SIG-M5 treated with dmso at 0.1 percent for 504 hours (cell line): ENCODE data around the gene IL36A.

Experiments used
- DNase-seq: peaks from one replicate; lab custom pipeline; 2025; ENCODE audit not compliant: unreplicated experiment; lab: John Stamatoyannopoulos, UW

Gene IL36A

DNA sequence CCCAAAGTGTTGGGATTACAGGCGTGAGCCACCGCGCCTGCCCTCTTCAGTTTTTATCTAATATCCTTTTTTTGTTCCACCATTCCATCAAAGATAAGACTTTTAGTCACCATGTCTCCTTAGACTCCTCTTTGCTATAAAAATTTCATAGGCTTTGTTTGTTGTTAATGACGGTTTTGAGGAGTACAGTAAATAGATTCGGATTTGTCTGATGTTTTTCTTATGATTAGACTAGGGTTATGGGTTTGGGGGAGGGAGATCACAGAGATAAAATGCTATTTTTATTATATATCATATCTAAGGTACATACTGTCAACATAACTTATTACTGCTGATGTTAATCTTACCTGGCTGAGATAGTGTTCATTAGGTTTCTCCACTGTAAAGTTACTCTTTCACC lies 41.2 kb downstream of the IL36A start:
- DNase-seq, result no peak

DNA sequence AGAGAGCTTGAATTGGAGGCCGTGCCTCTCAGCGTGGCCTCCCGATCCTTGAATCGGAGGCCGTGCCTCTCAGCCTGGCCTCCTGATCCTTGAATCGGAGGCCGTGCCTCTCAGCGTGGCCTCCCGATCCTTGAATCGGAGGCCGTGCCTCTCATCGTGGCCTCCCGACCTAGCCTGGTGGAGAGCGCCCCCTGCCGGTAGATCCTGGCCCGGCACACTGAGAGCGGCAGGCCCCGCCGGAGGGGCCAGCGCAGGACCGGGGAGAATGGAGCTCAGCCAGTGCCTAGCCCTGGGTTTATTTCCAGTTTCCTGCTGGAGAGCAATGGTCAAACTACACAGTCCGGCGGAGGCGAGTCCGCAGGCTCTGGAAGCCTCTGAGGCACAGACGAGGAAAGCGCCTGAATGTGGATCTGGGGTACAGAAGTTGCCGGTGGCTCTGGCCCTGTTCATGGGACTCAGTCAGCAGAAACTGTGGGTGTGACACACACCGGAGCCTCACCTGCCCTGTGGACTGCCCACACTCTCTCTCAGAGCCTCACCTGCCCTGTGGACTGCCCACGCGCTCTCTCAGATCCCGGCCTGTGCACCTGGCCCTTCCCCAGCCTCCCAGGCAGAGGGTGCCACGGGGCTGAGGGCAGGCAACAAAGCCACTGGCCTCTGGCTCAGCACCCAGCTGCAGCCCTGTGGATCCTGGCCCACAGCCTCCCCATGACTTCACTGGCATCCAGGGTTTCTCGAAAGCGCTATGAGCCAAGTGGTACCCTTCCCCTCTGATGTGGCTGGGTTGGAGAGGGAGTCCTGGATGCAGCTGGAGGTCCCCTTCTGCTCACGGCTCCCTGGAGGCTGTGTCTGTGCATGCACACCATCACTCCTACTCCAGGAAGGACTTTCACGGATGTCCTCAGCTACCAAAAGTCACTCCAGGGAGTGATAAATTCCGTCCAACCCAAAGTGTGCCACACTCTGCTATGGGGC lies 45.9 kb downstream of the IL36A start:
- DNase-seq, result no peak

DNA sequence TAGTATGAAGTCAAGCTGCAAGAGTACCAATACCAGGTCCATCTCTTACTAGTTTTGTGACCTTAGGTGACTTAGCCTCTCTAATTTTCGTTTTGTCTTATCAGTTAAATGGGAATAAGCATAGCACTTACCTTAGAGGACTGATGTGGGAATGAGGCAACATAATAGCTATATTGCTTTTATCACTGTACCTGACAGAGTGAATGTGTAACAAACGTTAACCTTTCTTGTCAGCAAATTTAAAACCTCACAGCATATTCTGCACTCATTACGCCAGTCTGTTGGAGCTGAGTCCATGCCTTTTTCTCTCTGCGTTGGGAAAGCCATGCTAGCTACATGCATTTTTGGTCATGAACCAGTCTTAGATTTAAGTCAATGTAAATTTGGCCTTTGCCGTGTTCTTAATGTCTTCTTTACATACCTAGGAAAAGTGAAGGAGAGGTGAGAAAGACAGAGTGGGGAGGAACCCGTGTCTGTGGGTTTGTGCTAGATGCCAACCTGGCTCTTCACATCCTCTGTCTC lies 47.2 kb downstream of the IL36A start, which contains the start of gene IL36B:
TSS of gene IL36B (minus strand) at position 472 of the 522 bp plus-strand sequence.
- DNase-seq, result no peak

DNA sequence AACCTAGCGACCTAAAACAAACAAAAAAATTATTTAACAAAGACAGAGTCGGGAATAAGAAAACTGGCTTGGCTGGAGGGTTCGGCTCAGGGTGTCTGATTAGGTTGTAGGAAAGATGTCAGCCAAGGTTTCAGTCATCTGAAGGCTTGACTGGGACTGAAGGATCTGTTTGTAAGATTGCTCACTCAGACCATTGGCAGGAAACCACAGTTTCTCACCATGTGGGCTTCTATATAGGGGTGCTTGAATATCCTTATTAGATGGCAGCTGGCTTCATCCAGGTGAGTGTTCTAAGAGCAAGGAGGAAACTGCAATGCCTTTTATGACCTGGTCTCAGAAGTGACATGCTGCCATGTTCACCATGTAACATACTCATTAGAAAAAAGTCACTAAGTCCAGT lies 48.4 kb downstream of the IL36A start:
- no peak for DNase-seq

DNA sequence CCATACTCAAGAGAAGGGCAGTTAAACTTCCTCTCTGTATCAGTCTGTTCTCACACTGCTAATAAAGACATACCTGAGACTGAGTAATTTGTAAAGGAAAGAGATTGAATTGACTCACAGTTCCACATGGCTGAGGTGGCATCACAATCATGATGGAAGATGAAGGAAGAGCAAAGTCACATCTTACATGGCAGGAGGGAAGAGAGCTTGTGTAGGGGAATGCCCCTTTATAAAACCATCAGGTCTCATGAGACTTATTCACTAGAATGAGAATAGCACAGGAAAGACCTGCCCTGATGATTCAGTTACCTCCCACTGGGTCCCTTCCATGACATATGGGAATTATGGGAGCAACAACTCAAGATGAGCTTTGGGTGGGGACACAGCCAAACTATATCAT lies 48.8 kb downstream of the IL36A start:
- no peak for DNase-seq

DNA sequence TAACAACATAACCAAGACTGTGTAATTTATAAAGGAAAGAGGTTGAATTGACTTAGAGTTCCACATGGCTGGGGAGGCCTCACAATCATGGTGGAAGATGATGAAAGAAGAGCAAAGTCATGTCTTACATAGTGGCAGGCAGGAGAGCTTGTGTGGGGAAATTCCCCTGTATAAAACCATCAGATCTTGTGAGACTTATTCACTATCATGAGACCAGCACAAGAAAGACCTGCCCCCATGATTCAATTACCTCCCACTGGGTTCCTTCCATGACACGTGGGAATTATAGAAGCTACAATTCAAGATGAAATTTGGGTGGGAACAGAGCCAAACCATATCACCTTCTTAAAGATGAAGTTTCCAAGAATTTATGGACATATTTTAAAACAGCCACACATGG lies 51.3 kb downstream of the IL36A start:
- no peak for DNase-seq

DNA sequence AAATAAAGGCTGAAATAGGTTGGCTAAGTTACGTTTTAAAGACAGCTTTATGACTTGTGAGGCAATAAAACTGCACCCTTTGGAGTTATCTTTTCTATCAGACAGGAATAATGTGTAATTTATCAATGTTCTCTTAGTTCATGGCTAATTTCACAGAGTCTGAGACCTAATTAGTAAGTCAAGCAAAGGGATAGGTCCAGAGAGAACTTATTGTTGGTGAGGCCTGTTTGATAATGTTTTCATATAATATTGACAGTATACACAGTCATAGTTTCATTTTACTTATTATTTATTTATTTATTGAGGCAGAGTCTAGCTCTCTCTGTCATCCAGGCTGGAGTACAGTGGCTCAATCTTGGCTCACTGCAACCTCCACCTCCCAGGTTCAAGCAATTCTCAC lies 51.9 kb downstream of the IL36A start:
- no peak for DNase-seq
